H9 (cell line): Measurements from ENCODE around the gene PHF11. TPM values are rescaled to one million over a fixed set of nuclear protein-coding genes. Genes with fewer than 3 reads are reported as not detected.

Source experiments
- DNase-seq: peaks from one replicate; pipeline ENCODE4 v3.0.0-alpha.2; 2017
- H2AFZ ChIP-seq: one replicate; pipeline ENCODE4 v1.6.1; 2013; ENCODE audit warnings: mild to moderate bottlenecking, low read length, control low read depth, moderate library complexity
- H2AK5ac ChIP-seq: 2 replicates; pipeline ENCODE4 v1.6.1; 2013; ENCODE audit warnings: low read length, control low read depth, mixed read lengths; ENCODE audit not compliant: insufficient read length
- H2BK120ac ChIP-seq: one replicate; pipeline ENCODE4 v1.6.1; 2013; ENCODE audit warnings: low read depth, mild to moderate bottlenecking, low read length, control low read depth, inconsistent platforms; ENCODE audit not compliant: poor library complexity, severe bottlenecking
- H2BK12ac ChIP-seq: 2 replicates; pipeline ENCODE4 v1.6.1; 2013; ENCODE audit warnings: low read length, control low read depth, mixed read lengths, low read depth; ENCODE audit not compliant: insufficient read length
- H2BK15ac ChIP-seq: 2 replicates; pipeline ENCODE4 v1.6.1; 2013; ENCODE audit warnings: low read depth, low read length, control low read depth
- H2BK20ac ChIP-seq: one replicate; pipeline ENCODE4 v1.6.1; 2013; ENCODE audit warnings: low read depth, mild to moderate bottlenecking, low read length, control low read depth, inconsistent platforms; ENCODE audit not compliant: poor library complexity, severe bottlenecking
- H2BK5ac ChIP-seq: 2 replicates; pipeline ENCODE4 v1.6.1; 2013; ENCODE audit warnings: low read length, control low read depth, mixed read lengths; ENCODE audit not compliant: insufficient read length
- H3K14ac ChIP-seq: 2 replicates; pipeline ENCODE4 v1.6.1; 2013; ENCODE audit warnings: low read length, control low read depth; ENCODE audit not compliant: insufficient read depth
- H3K18ac ChIP-seq: 2 replicates; pipeline ENCODE4 v1.6.1; 2013; ENCODE audit warnings: low read depth, mild to moderate bottlenecking, mixed read lengths, low read length, control low read depth; ENCODE audit not compliant: insufficient read length
- H3K23ac ChIP-seq: 2 replicates; pipeline ENCODE4 v1.6.1; 2013; ENCODE audit warnings: low read length, control low read depth, mixed read lengths, low read depth; ENCODE audit not compliant: insufficient read length
- H3K23me2 ChIP-seq: 2 replicates; pipeline ENCODE4 v1.6.1; 2013; ENCODE audit warnings: low read depth, mild to moderate bottlenecking, mixed read lengths, low read length, control low read depth; ENCODE audit not compliant: insufficient read length, poor library complexity, severe bottlenecking
- H3K27ac ChIP-seq: 2 replicates; pipeline ENCODE4 v1.5.1; 2013; ENCODE audit warnings: low read length, control low read depth, mixed read lengths, low read depth; ENCODE audit not compliant: insufficient read length
- H3K27me3 ChIP-seq: 2 replicates; pipeline ENCODE4 v1.6.1; 2013; ENCODE audit warnings: low read length, control low read depth, inconsistent platforms; ENCODE audit not compliant: insufficient read depth
- H3K4ac ChIP-seq: 2 replicates; pipeline ENCODE4 v1.6.1; 2013; ENCODE audit warnings: low read depth, mild to moderate bottlenecking, control low read depth, inconsistent platforms, low read length, moderate library complexity
- H3K4me1 ChIP-seq: 2 replicates; pipeline ENCODE4 v1.6.1; 2013; ENCODE audit warnings: low read length, control low read depth, inconsistent platforms; ENCODE audit not compliant: insufficient read depth
- H3K4me2 ChIP-seq: 2 replicates; pipeline ENCODE4 v1.6.1; 2013; ENCODE audit warnings: low read length, control low read depth, mixed read lengths; ENCODE audit not compliant: insufficient read length, insufficient read depth
- H3K56ac ChIP-seq: 2 replicates; pipeline ENCODE4 v1.6.1; 2013; ENCODE audit warnings: low read depth, mild to moderate bottlenecking, mixed read lengths, low read length, control low read depth; ENCODE audit not compliant: insufficient read length
- H3K79me1 ChIP-seq: 2 replicates; pipeline ENCODE4 v1.6.1; 2013; ENCODE audit warnings: low read depth, mild to moderate bottlenecking, moderate library complexity, low read length, control low read depth, inconsistent platforms; ENCODE audit not compliant: insufficient read depth, poor library complexity, severe bottlenecking
- H3K79me2 ChIP-seq: 2 replicates; pipeline ENCODE4 v1.6.1; 2013; ENCODE audit warnings: low read length, control low read depth, inconsistent platforms; ENCODE audit not compliant: insufficient read depth
- H3K9ac ChIP-seq: 2 replicates; pipeline ENCODE4 v1.6.1; 2013; ENCODE audit warnings: low read length, control low read depth, mixed read lengths; ENCODE audit not compliant: insufficient read length; ENCODE audit errors: extremely low read depth
- H3K9me3 ChIP-seq: one replicate; pipeline ENCODE4 v1.6.1; 2013; ENCODE audit warnings: low read depth, low read length, inconsistent platforms; ENCODE audit not compliant: control insufficient read depth
- H3T11ph ChIP-seq: one replicate; pipeline ENCODE4 v1.6.1; 2013; ENCODE audit warnings: mild to moderate bottlenecking, low read length, control low read depth, inconsistent platforms
- H4K20me1 ChIP-seq: one replicate; pipeline ENCODE4 v1.6.1; 2013; ENCODE audit not compliant: control insufficient read depth, insufficient read length, insufficient read depth
- H4K5ac ChIP-seq: 2 replicates; pipeline ENCODE4 v1.6.1; 2013; ENCODE audit warnings: low read depth, mild to moderate bottlenecking, mixed read lengths, low read length, control low read depth; ENCODE audit not compliant: insufficient read length
- H4K8ac ChIP-seq: replicated peaks from 2 replicates; pipeline ENCODE4 v1.6.1; 2013; ENCODE audit warnings: low read length, control low read depth, mixed read lengths, low read depth; ENCODE audit not compliant: insufficient read length
- H4K91ac ChIP-seq: 2 replicates; pipeline ENCODE4 v1.6.1; 2013; ENCODE audit warnings: low read depth, mild to moderate bottlenecking, moderate library complexity, mixed read lengths, low read length, control low read depth; ENCODE audit not compliant: insufficient read length
- H3K27ac Mint-ChIP-seq, 3 experiments: 2 replicates in 2 of 3; 3 replicates in 1 of 3; pipeline ENCODE4 v1.8.0; 2020 to 2021; ENCODE audit warnings: mixed read lengths in 3 of 3, mild to moderate bottlenecking in 1 of 3, moderate library complexity in 1 of 3
- H3K27me3 Mint-ChIP-seq: 2 replicates; pipeline ENCODE4 v1.8.0; 2021; ENCODE audit warnings: low read depth, mild to moderate bottlenecking, moderate library complexity, mixed read lengths
- H3K36me3 Mint-ChIP-seq, 3 experiments: 2 replicates in 2 of 3; 3 replicates in 1 of 3; pipeline ENCODE4 v1.8.0; 2020 to 2021; ENCODE audit warnings: low read depth in 3 of 3, mixed read lengths in 3 of 3; ENCODE audit not compliant: insufficient read depth in 1 of 3
- H3K4me1 Mint-ChIP-seq, 2 experiments: 2 replicates each; pipeline ENCODE4 v1.8.0; 2020; ENCODE audit warnings: mixed read lengths in 2 of 2
- H3K4me3 Mint-ChIP-seq, 2 experiments: 2 replicates in 1 of 2; 3 replicates in 1 of 2; pipeline ENCODE4 v1.8.0; 2020 to 2021; ENCODE audit warnings: mild to moderate bottlenecking in 2 of 2, mixed read lengths in 2 of 2, moderate library complexity in 1 of 2
- H3K9me3 Mint-ChIP-seq, 2 experiments: 2 replicates in 1 of 2; 3 replicates in 1 of 2; pipeline ENCODE4 v1.8.0; 2020; ENCODE audit warnings: mild to moderate bottlenecking in 2 of 2, mixed read lengths in 2 of 2, moderate library complexity in 1 of 2
- WGBS: extraction: QIAGEN DNeasy Blood & Tissue Kit; methylation state at CpG from one replicate; pipeline ENCODE4 v1.1.7; 2013; ENCODE audit warnings: missing lambda C conversion rate, low lambda C conversion rate, mixed read lengths; ENCODE audit not compliant: insufficient read length; ENCODE audit errors: extremely low coverage; 5-methylcytosine and 5-hydroxymethylcytosine counted together
- total RNA-seq: library from RNA; stranded (reverse); gene quantifications from 2 replicates; pipeline ENCODE4 v1.2.1, GENCODE V29; 2021
- TF ChIP-seq, protein P1 (sequence below): fragments of 200-600 bp; sonication (generic); conservative IDR thresholded peaks from 3 replicates; pipeline ENCODE4 v1.8.0; 2021; ENCODE audit warnings: antibody characterized with exemption, mild to moderate bottlenecking

PHF11 gene
- total RNA-seq, 1 experiment from 2014 or later = 13.5 TPM

DNA sequence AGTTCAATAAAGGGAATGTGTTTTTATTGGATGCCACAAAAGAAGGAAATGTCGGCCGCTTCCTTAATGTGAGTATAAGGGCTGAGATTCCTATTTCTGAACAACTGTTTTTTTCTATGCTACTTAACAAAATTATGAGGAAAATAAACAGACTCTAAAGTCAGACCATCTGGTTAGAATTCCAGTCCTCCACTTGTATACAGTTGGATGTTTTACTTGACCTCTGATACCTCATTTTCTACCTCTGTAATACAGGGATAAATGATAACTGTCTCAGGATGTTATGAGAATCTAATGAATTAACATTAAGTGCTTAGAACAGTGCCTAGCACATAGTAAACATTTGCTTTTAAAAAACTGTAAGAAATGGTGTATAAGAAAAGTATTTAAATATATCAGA lies 7.2 kb upstream of the PHF11 start:
- Histone ChIP-seq H3K18ac (no peak overlapping the region), H2BK20ac (no peak overlapping the region), H3K9ac (no peak overlapping the region), H3K23me2 (no peaks in the 10 kb centered on the region), H3K14ac (no peak overlapping the region), H3T11ph (no peak overlapping the region), H2BK15ac (no peak overlapping the region), H2BK5ac (no peak overlapping the region), H2AK5ac (no peak overlapping the region), H3K79me2 (no peaks in the 10 kb centered on the region), H2AFZ (no peak overlapping the region), H2BK12ac (no peak overlapping the region), H3K4me2 (no peak overlapping the region), H3K23ac (no peak overlapping the region), H3K56ac (no peak overlapping the region), H4K8ac (no peak overlapping the region), H4K20me1 (no peaks in the 10 kb centered on the region), H2BK120ac (no peak overlapping the region), H3K4ac (no peak overlapping the region), H4K91ac (no peak overlapping the region), H3K9me3 (no peaks in the 10 kb centered on the region), H3K27ac (no peak overlapping the region), H3K27me3 (no peaks in the 10 kb centered on the region), H3K79me1 (no peaks in the 10 kb centered on the region), H4K5ac (no peak overlapping the region), H3K4me1 (no peaks in the 10 kb centered on the region)
- Mint-ChIP-seq H3K9me3 (no peaks in the 10 kb centered on the region), H3K27ac (no peak overlapping the region), H3K4me1 (no peaks in the 10 kb centered on the region), H3K36me3 (peaks cover 0 to 4% (median 0%) of the 10 kb centered on the region in 3 experiments; a peak in 3 of 7 replicates), H3K4me3 (no peak overlapping the region), H3K27me3 (no peaks in the 10 kb centered on the region; the same call in 1 of the 2 replicates)
- DNase-seq = no peak
- TF ChIP-seq, protein P1, sequence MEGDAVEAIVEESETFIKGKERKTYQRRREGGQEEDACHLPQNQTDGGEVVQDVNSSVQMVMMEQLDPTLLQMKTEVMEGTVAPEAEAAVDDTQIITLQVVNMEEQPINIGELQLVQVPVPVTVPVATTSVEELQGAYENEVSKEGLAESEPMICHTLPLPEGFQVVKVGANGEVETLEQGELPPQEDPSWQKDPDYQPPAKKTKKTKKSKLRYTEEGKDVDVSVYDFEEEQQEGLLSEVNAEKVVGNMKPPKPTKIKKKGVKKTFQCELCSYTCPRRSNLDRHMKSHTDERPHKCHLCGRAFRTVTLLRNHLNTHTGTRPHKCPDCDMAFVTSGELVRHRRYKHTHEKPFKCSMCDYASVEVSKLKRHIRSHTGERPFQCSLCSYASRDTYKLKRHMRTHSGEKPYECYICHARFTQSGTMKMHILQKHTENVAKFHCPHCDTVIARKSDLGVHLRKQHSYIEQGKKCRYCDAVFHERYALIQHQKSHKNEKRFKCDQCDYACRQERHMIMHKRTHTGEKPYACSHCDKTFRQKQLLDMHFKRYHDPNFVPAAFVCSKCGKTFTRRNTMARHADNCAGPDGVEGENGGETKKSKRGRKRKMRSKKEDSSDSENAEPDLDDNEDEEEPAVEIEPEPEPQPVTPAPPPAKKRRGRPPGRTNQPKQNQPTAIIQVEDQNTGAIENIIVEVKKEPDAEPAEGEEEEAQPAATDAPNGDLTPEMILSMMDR = no peak
- WGBS = no CpG with 5 or more reads among the region's 2 CpGs
